MCF 10A (cell line): ENCODE results near the gene SNAP47. TPM values are rescaled to one million over a fixed set of nuclear protein-coding genes. Genes with fewer than 3 reads are reported as not detected.
A peak's percentile ranks its signal among the peaks of the same experiment; 100 is the strongest.

Experiments used
- BruUV-seq: library from RNA; stranded (reverse); fragments of 400-500 nt; replicated peaks from 2 replicates; lab custom pipeline; 2021; lab: Mats Ljungman, UMichigan
- CTCF ChIA-PET: fragments of 300-600 bp; sonication (Branson Sonifier 250); formaldehyde crosslinking; extraction: SDS; loops from one replicate; lab custom pipeline; 2021; ENCODE audit warnings: antibody characterized with exemption, inconsistent platforms; lab: Yijun Ruan, JAX
- POLR2A ChIA-PET: fragments of 300-600, 350-650 bp; sonication (Branson Sonifier 250); formaldehyde crosslinking; extraction: SDS; loops from one replicate; lab custom pipeline; 2020; ENCODE audit warnings: antibody characterized with exemption, inconsistent platforms; lab: Yijun Ruan, JAX
- DNase-seq: peaks from one replicate; pipeline ENCODE4 v3.0.0-alpha.2; 2018; ENCODE audit not compliant: unreplicated experiment
- H3K27ac Mint-ChIP-seq: one replicate; pipeline ENCODE4 v1.8.0; 2022; ENCODE audit warnings: mild to moderate bottlenecking, low read depth, mixed read lengths; ENCODE audit not compliant: unreplicated experiment
- H3K27me3 Mint-ChIP-seq: one replicate; pipeline ENCODE4 v1.8.0; 2022; ENCODE audit warnings: mixed read lengths; ENCODE audit not compliant: insufficient read depth, unreplicated experiment
- H3K36me3 Mint-ChIP-seq: one replicate; pipeline ENCODE4 v1.8.0; 2022; ENCODE audit warnings: mild to moderate bottlenecking, moderate library complexity, mixed read lengths; ENCODE audit not compliant: insufficient read depth, unreplicated experiment
- H3K4me1 Mint-ChIP-seq: one replicate; pipeline ENCODE4 v1.8.0; 2022; ENCODE audit warnings: mixed read lengths; ENCODE audit not compliant: insufficient read depth, unreplicated experiment
- H3K4me3 Mint-ChIP-seq: one replicate; pipeline ENCODE4 v1.8.0; 2022; ENCODE audit warnings: mild to moderate bottlenecking, moderate library complexity, mixed read lengths; ENCODE audit not compliant: unreplicated experiment
- H3K9me3 Mint-ChIP-seq: one replicate; pipeline ENCODE4 v1.8.0; 2022; ENCODE audit warnings: mixed read lengths; ENCODE audit not compliant: unreplicated experiment
- CTCF ChIP-seq: fragments of 200-600 bp; IDR thresholded peaks from one replicate; pipeline ENCODE4 v1.8.0; 2022; ENCODE audit warnings: antibody characterized with exemption, mild to moderate bottlenecking; ENCODE audit not compliant: unreplicated experiment
- intact Hi-C: fragments of 100-400 bp; cut with micrococcal nuclease; formaldehyde crosslinking; loops from 2 replicates; pipeline ENCODE4 v1.14.1; 2022
- total RNA-seq: library from RNA; stranded (reverse); gene quantifications from 2 replicates; pipeline ENCODE4 v1.2.3, GENCODE V29; 2022

SNAP47 gene
- total RNA-seq, 1 experiment from 2014 or later = 44.0 TPM

GRCh38 chr1:227747948-227748495, 12.8 kb downstream of the SNAP47 start:
- Mint-ChIP-seq H3K36me3 (peaks cover 44% of the 10 kb centered on the region), H3K9me3 (no peaks in the 10 kb centered on the region), H3K4me1 (peaks cover 15% of the 10 kb centered on the region), H3K27me3 (no peaks in the 10 kb centered on the region), H3K27ac (no peak overlapping the region), H3K4me3 (no peak overlapping the region)
- intact Hi-C loops = no loop called here
- no peak for TF ChIP-seq CTCF
- no peak for DNase-seq
- ChIA-PET POLR2A (interaction anchor here (0.6 to 1.0 kb wide), 3 partner anchors 13 to 184 kb away, joined by 3 to 6 read pairs (median 3); partner anchors contain the start of genes JMJD4 and ZNF678), CTCF (interaction anchor here (1.1 kb wide), 1 partner anchor 14 kb away, joined by 4 read pairs; no protein-coding TSS in a partner anchor)
- BruUV-seq = TSS peak; percentile 26

- no peak for DNase-seq
- no peaks in the 10 kb centered on the region for H3K27me3 Mint-ChIP-seq
- POLR2A ChIA-PET = interaction anchor here (0.6 to 0.7 kb wide), 2 partner anchors 14 to 141 kb away, joined by 3 read pairs; partner anchors contain the start of gene JMJD4
- no peaks in the 10 kb centered on the region for H3K9me3 Mint-ChIP-seq
- peak overlapping the region; percentile 10 for H3K27ac Mint-ChIP-seq
- peaks cover 16% of the 10 kb centered on the region for H3K4me1 Mint-ChIP-seq
- TF ChIP-seq CTCF = no peak
- CTCF ChIA-PET = no interaction called here
- H3K4me3 Mint-ChIP-seq = no peak overlapping the region
- BruUV-seq = no TSS peak
- intact Hi-C loops = no loop called here
- H3K36me3 Mint-ChIP-seq = peaks cover 44% of the 10 kb centered on the region
Measured at GRCh38 chr1:227748496-227749182, 13.4 kb downstream of the SNAP47 start.

GRCh38 chr1:227749225-227749624, 14.0 kb downstream of the SNAP47 start:
- Mint-ChIP-seq H3K27ac (peak overlapping the region; percentile 10), H3K9me3 (no peaks in the 10 kb centered on the region), H3K36me3 (peaks cover 44% of the 10 kb centered on the region), H3K4me1 (peaks cover 18% of the 10 kb centered on the region), H3K4me3 (no peak overlapping the region), H3K27me3 (no peaks in the 10 kb centered on the region)
- CTCF ChIA-PET = interaction anchor here (1.0 to 1.4 kb wide), 3 partner anchors 13 to 268 kb away, joined by 4 to 5 read pairs (median 4); no protein-coding TSS in a partner anchor
- POLR2A ChIA-PET = interaction anchor here (1.0 kb wide), 1 partner anchor 9 kb away, joined by 3 read pairs; no protein-coding TSS in a partner anchor
- DNase-seq = no peak
- intact Hi-C loops = no loop called here
- TF ChIP-seq CTCF = no peak
- BruUV-seq = no TSS peak

GRCh38 chr1:227749916-227750710, 14.9 kb downstream of the SNAP47 start:
- intact Hi-C loops = no loop called here
- no peaks in the 10 kb centered on the region for H3K27me3 Mint-ChIP-seq
- H3K4me3 Mint-ChIP-seq = no peak overlapping the region
- TF ChIP-seq CTCF = no peak
- peaks cover 19% of the 10 kb centered on the region for H3K4me1 Mint-ChIP-seq
- CTCF ChIA-PET = interaction anchor here (0.7 to 1.4 kb wide), 4 partner anchors 9 to 269 kb away, joined by 3 to 5 read pairs (median 4); no protein-coding TSS in a partner anchor
- BruUV-seq = no TSS peak
- DNase-seq = no peak
- POLR2A ChIA-PET = interaction anchor here (1.0 kb wide), 1 partner anchor 8 kb away, joined by 3 read pairs; no protein-coding TSS in a partner anchor
- H3K27ac Mint-ChIP-seq = no peak overlapping the region
- peaks cover 44% of the 10 kb centered on the region for H3K36me3 Mint-ChIP-seq
- no peaks in the 10 kb centered on the region for H3K9me3 Mint-ChIP-seq
